DMS 273 (cell line): ENCODE measurements around the gene IGSF22.

ENCODE experiments used
- DNase-seq: peaks from one replicate; lab custom pipeline; 2025; ENCODE audit not compliant: unreplicated experiment; lab: John Stamatoyannopoulos, UW

IGSF22 gene

DNA sequence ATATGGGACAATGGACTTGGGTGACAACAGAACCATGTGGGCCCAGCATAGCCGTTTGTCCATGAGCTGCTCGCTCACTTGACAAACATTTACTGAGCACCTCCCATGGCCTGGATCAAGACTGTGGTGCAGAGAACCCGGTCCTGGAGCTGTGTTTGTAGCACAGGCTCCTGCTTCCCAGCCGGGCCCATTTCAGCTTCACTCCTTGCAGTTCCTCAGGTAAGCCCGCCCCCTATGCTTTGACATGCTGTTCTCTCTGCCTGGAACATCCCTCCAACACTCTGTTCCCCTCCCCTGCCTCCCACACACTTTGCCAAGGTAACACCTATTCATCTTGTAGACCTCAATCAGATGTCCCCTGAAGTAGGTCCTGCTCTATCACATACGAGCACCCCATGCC lies 19.3 kb upstream of the IGSF22 start:
- DNase-seq: no peak

- DNase-seq: no peak
These were observed 18.0 kb upstream of the IGSF22 start for GRCh38 chr11:18743900-18744514.

- no peak for DNase-seq
These were observed 17.4 kb upstream of the IGSF22 start for GRCh38 chr11:18743365-18743764.

DNA sequence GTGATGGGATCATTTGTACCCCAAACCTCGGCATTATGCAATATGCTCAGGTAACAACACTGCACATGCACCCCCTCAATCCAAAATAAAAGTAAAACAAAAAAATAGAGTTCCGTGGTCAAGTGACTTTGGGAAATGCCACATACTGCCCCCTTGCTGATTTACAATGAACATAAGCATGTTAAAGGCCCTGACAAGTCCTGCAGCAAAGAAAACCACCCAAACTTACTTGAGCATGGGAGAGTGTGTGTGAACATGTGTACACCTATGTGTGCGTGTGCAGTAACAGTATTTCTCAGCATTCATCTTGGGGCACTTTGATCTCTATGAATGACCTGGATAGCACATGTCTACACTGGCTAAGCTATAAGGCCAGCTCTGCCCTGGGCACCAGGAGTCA lies 15.8 kb upstream of the IGSF22 start:
- no peak for DNase-seq

GRCh38 chr11:18739685-18740084 lies 13.7 kb upstream of the IGSF22 start:
- DNase-seq: no peak

DNA sequence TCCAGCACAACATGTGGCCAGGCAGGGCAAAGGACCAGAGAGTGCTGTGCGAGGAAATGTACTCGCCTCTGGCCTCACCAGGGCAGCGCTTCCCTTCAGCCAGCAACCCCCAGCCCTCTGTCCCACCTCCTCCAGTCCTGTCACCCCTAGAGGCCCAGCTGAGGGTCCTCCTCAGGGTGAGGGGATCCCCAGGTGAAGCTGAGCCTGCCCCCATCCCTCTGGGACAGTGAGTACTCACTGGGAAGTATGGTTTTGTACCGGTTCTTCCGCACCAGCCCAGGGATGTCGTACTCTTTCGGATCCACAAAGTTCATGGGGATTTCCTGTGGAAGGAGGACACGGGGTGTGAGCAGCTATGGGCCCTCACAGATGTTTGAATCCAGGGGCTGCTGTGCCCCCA lies 11.7 kb upstream of the IGSF22 start:
- DNase-seq: no peak

GRCh38 chr11:18736590-18737148 lies 10.7 kb upstream of the IGSF22 start:
- peak; percentile 3 for DNase-seq

GRCh38 chr11:18733202-18733601 lies 7.2 kb upstream of the IGSF22 start:
- no peak for DNase-seq

- DNase-seq: peak; percentile 54
These were observed 6.2 kb upstream of the IGSF22 start for GRCh38 chr11:18731949-18732821.

- no peak for DNase-seq
These were observed 5.5 kb upstream of the IGSF22 start for GRCh38 chr11:18731441-18731840.

GRCh38 chr11:18730020-18730419 lies 4.0 kb upstream of the IGSF22 start:
- no peak for DNase-seq

DNA sequence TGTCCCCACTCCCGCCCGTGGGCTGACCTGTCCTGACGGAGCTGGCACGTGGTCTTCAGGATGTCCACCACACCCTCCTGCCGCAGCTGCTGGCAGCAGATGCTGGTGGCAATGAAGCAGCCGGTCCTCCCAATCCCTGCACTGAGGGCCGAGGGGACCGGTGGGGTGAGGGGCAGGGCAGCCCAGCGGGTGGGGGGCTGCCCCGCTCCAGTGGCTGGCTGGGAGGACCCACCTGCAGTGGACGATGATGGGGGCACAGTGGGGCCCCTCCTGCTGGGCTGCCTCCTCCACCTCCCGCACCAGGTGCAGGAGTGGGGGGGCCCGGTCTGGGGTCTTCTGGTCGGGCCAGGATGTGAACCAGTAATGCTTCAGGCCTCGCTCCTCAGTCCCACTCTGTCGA lies 3.4 kb upstream of the IGSF22 start:
- no peak for DNase-seq

DNA sequence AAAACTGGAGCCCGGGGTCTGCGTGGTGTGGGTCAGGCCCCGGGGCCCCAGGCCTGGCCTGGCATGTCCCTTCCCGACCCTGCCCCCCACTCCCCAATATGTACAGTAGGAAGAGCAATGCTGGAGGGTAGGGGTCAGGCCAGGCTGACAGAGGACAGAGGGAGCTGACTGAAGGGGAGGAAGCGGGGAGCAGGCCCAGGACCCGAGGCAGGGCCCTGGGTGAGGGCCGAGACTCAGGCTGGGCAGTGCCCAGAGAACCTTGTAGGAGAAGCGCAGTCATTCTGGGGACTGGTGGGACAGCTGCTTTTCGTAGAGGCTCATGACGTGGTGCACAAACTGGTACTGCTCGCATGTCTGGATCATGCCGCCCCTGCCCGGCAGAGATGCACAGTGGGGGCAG lies 2.7 kb upstream of the IGSF22 start:
- DNase-seq: no peak

- peak; percentile 60 for DNase-seq
These were observed 1.7 kb upstream of the IGSF22 start for GRCh38 chr11:18727479-18728236.

GRCh38 chr11:18723991-18724390 lies 2.0 kb downstream of the IGSF22 start:
- peak; percentile 18 for DNase-seq

DNA sequence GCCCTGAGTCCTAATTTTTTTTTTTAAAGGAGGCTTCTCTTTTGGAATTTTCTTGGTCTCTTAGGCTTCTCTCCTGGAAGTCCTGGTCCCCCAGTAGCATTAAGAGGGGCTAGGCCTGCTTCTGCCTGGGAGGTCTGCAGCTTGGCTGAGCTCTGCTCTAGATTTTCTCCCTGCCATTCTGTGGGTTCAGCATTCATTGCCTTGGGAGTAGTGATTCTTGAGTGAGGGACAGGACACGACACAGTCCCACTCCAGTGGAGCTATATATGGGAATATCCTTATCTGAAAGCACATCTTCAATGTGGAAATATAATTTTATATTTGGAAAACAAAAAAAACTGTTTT lies 3.7 kb downstream of the IGSF22 start:
- DNase-seq: no peak

DNA sequence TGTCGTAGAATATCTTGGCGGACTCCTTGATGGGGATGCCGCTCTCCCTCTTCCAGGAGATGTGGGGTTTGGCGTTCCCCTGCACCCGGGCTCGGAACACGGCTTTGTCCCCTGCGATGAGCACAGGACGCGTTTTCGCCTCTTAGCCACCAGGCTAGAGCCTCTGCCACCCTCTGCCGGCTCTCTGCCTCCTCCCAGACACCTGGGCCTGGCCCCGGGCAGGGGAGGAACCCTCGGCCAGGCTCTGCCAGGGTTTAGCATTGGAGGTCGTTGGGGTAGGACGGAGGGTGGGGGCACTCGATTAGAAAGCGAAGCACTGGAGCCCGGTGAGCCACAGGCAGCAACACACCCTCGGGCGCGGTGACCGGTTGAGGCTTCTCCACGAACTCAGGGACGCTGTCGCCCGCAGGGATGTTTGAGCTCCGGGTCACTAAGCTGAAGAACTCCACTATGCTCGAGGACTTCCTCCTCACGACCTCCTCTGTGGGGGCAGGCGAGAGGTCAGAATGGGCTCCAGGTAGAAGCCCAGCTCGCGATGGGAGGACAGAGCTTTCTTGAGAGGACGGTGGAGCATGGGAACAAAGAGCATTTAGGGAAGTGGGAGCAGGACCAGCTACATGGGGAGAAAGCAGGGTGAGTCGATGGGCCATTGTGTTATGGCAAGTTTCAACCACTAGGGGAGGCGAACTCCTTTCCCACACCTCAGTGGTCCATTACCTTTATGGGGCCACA lies 4.3 kb downstream of the IGSF22 start:
- peak; percentile 61 for DNase-seq

- DNase-seq: peak; percentile 87
These were observed 5.0 kb downstream of the IGSF22 start for GRCh38 chr11:18720808-18721560.

DNA sequence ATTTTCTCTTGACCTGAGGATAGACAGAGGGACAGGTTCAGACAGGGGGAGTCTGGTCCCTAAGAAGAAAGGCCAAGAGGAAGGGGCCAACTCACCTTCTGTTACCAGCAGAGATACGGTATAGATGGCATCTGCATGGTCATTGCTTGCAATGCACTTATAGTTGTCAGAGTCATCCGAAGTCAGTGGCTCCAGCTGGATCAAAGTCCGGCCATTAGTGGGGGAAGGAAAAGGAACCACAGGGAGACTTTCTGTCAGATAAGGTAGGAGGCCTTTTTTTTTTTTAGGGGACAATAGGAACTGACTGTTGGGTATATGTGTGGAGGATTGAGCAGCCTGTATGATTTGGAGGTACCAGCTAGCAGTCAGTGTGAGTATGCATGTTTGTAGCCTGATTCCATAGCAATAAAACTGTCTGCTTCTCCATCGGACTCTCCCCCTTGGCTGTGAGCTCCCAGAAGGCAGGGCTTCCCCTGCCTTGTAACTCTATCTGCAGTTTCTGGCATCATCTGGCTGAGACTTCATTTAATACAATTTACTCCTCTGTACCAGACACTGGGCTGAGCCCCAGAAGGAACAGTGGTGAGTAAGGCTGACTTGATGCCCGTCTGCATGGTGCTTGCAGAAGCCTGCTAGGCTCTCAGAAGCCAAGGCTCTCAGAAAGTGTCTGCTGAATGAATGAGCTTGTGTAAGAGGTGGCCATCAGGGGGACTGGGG lies 5.7 kb downstream of the IGSF22 start:
- DNase-seq: peak; percentile 22

DNA sequence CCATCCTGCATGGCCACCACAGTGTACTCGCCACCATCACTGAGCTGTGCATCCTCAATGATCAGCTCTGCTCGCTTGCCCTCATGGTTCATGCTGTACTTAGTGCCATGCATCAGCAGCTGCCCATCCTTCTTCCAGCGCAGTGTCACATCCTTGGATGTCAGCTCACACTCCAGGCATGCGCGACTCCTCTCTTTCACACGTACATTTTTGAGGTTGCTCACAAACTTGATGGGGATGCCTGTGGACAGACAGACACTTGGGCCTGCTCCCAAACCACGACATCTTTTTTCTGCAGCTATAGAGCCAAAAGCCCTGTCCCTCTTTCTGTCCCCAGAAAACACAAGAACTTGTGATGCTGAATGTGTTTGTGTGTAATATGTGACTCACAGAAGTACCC lies 10.5 kb downstream of the IGSF22 start:
- no peak for DNase-seq
